ENCODE measurements around the gene CDC25A. TPM values are rescaled to one million over a fixed set of nuclear protein-coding genes. Genes with fewer than 3 reads are reported as not detected.
A peak's percentile ranks its signal among the peaks of the same experiment; 100 is the strongest.

The CDC25A gene
- total RNA-seq, 1 experiment from 2014 or later: 16.3 TPM

- no peak for DNase-seq (ENCODE audit: low spot score)
Measured at GRCh38 chr3:48196611-48197010, 8.4 kb upstream of the CDC25A start.

GRCh38 chr3:48194446-48195071, 6.3 kb upstream of the CDC25A start:
- DNase-seq (ENCODE audit: low spot score): peak; percentile 78

GRCh38 chr3:48190911-48191310, 2.7 kb upstream of the CDC25A start:
- peak; percentile 47 for DNase-seq (ENCODE audit: low spot score)

GRCh38 chr3:48189321-48189720, 1.1 kb upstream of the CDC25A start:
- no peak for DNase-seq (ENCODE audit: low spot score)

- DNase-seq (ENCODE audit: low spot score): no peak
Measured at GRCh38 chr3:48187579-48188265, 495 bp downstream of the CDC25A start.

- DNase-seq (ENCODE audit: low spot score): peak; percentile 11
Measured at GRCh38 chr3:48187301-48187578, 977 bp downstream of the CDC25A start.

- DNase-seq (ENCODE audit: low spot score): peak; percentile 22
Measured at GRCh38 chr3:48186631-48187300, 1.5 kb downstream of the CDC25A start.

GRCh38 chr3:48185129-48185528, 3.1 kb downstream of the CDC25A start:
- no peak for DNase-seq (ENCODE audit: low spot score)

GRCh38 chr3:48184299-48184698, 3.9 kb downstream of the CDC25A start:
- no peak for DNase-seq (ENCODE audit: low spot score)

GRCh38 chr3:48180531-48181253, 7.5 kb downstream of the CDC25A start:
- no peak for DNase-seq (ENCODE audit: low spot score)

GRCh38 chr3:48180021-48180420, 8.2 kb downstream of the CDC25A start:
- DNase-seq (ENCODE audit: low spot score): no peak

- DNase-seq (ENCODE audit: low spot score): no peak
Measured at GRCh38 chr3:48178072-48178471, 10.1 kb downstream of the CDC25A start.

GRCh38 chr3:48157950-48158376, 30.3 kb downstream of the CDC25A start:
- DNase-seq (ENCODE audit: low spot score): peak; percentile 36

GRCh38 chr3:48157202-48157840, 30.9 kb downstream of the CDC25A start:
- no peak for DNase-seq (ENCODE audit: low spot score)

GRCh38 chr3:48156163-48156562, 32.1 kb downstream of the CDC25A start:
- no peak for DNase-seq (ENCODE audit: low spot score)

GRCh38 chr3:48155122-48155521, 33.1 kb downstream of the CDC25A start:
- DNase-seq (ENCODE audit: low spot score): peak; percentile 14

GRCh38 chr3:48151807-48152427, 36.3 kb downstream of the CDC25A start:
- no peak for DNase-seq (ENCODE audit: low spot score)

GRCh38 chr3:48151058-48151806, 37.0 kb downstream of the CDC25A start:
- DNase-seq (ENCODE audit: low spot score): peak; percentile 83

- no peak for DNase-seq (ENCODE audit: low spot score)
Measured at GRCh38 chr3:48143992-48144391, 44.2 kb downstream of the CDC25A start.

GRCh38 chr3:48143567-48143966, 44.6 kb downstream of the CDC25A start:
- no peak for DNase-seq (ENCODE audit: low spot score)
